ENCODE data around the gene THBD.

- TF ChIP-seq CTCF (IDR thresholded peaks at IDR 0.05; ENCODE audit: low read depth, low read length) (no peak), EZH2phosphoT487 (IDR thresholded peaks at IDR 0.05; ENCODE audit: low read depth) (no peak)
Measured at GRCh38 chr20:23084845-23085365, 35.4 kb upstream of the THBD start.

All from OCI-LY3 (cell line).